Osteocyte (in vitro differentiated cells): Measurements from ENCODE around the gene RECQL. TPM values are rescaled to one million over a fixed set of nuclear protein-coding genes. Genes with fewer than 3 reads are reported as not detected.

Experiments used
- DNase-seq: peaks from one replicate; pipeline ENCODE4 v3.0.0; 2021; ENCODE audit warnings: mixed read lengths; ENCODE audit not compliant: unreplicated experiment; ENCODE audit errors: extremely low spot score
- H3K27ac Mint-ChIP-seq: one replicate; pipeline ENCODE4 v1.8.0; 2021; ENCODE audit warnings: mild to moderate bottlenecking, mixed read lengths; ENCODE audit not compliant: unreplicated experiment
- H3K27me3 Mint-ChIP-seq: one replicate; pipeline ENCODE4 v1.8.0; 2021; ENCODE audit warnings: mixed read lengths; ENCODE audit not compliant: unreplicated experiment
- H3K36me3 Mint-ChIP-seq: one replicate; pipeline ENCODE4 v1.8.0; 2021; ENCODE audit warnings: mixed read lengths; ENCODE audit not compliant: unreplicated experiment
- H3K4me1 Mint-ChIP-seq: one replicate; pipeline ENCODE4 v1.8.0; 2021; ENCODE audit warnings: mixed read lengths; ENCODE audit not compliant: unreplicated experiment
- H3K4me3 Mint-ChIP-seq: one replicate; pipeline ENCODE4 v1.8.0; 2021; ENCODE audit warnings: mild to moderate bottlenecking, moderate library complexity, mixed read lengths; ENCODE audit not compliant: unreplicated experiment
- H3K9me3 Mint-ChIP-seq: one replicate; pipeline ENCODE4 v1.8.0; 2021; ENCODE audit warnings: mixed read lengths; ENCODE audit not compliant: unreplicated experiment
- CTCF ChIP-seq: fragments of 200-600 bp; sonication (generic); IDR thresholded peaks from 2 replicates; pipeline ENCODE4 v1.5.0; 2021; ENCODE audit warnings: antibody characterized with exemption, mild to moderate bottlenecking, moderate library complexity
- total RNA-seq: library from RNA; stranded (reverse); gene quantifications from 2 replicates; pipeline ENCODE4 v1.2.1, GENCODE V29; 2021

RECQL gene
- total RNA-seq, 1 donor from 2014 or later: 40.7 TPM

GRCh38 chr12:21507849-21508248, 6.4 kb upstream of the RECQL start:
- Mint-ChIP-seq H3K27me3 (no peaks in the 10 kb centered on the region), H3K27ac (no peak overlapping the region), H3K4me3 (no peak overlapping the region), H3K4me1 (peaks cover 28% of the 10 kb centered on the region), H3K36me3 (peaks cover 27% of the 10 kb centered on the region), H3K9me3 (no peaks in the 10 kb centered on the region)
- no peak for TF ChIP-seq CTCF
- no peak for DNase-seq

GRCh38 chr12:21505888-21506287, 4.5 kb upstream of the RECQL start:
- Mint-ChIP-seq H3K27ac (no peak overlapping the region), H3K9me3 (no peaks in the 10 kb centered on the region), H3K4me1 (peaks cover 33% of the 10 kb centered on the region), H3K27me3 (no peaks in the 10 kb centered on the region), H3K36me3 (peaks cover 23% of the 10 kb centered on the region), H3K4me3 (no peak overlapping the region)
- no peak for DNase-seq
- TF ChIP-seq CTCF: no peak

- Mint-ChIP-seq H3K27ac (no peak overlapping the region), H3K36me3 (peaks cover 7% of the 10 kb centered on the region), H3K4me3 (no peak overlapping the region), H3K4me1 (peaks cover 33% of the 10 kb centered on the region), H3K27me3 (no peaks in the 10 kb centered on the region), H3K9me3 (no peaks in the 10 kb centered on the region)
- no peak for DNase-seq
- no peak for TF ChIP-seq CTCF
These were observed 1.4 kb upstream of the RECQL start for GRCh38 chr12:21502872-21503271.

- Mint-ChIP-seq H3K9me3 (no peaks in the 10 kb centered on the region), H3K27me3 (no peaks in the 10 kb centered on the region), H3K4me3 (no peak overlapping the region), H3K27ac (no peak overlapping the region), H3K4me1 (peaks cover 33% of the 10 kb centered on the region), H3K36me3 (peaks cover 13% of the 10 kb centered on the region)
- TF ChIP-seq CTCF: no peak
- no peak for DNase-seq
These were observed 695 bp upstream of the RECQL start for GRCh38 chr12:21502164-21502496.

- no peak for DNase-seq
- Mint-ChIP-seq H3K36me3 (peaks cover 17% of the 10 kb centered on the region), H3K4me1 (peaks cover 31% of the 10 kb centered on the region), H3K27ac (no peak overlapping the region), H3K9me3 (no peaks in the 10 kb centered on the region), H3K4me3 (no peak overlapping the region), H3K27me3 (no peaks in the 10 kb centered on the region)
- TF ChIP-seq CTCF: no peak
These were observed 613 bp downstream of the RECQL start for GRCh38 chr12:21500786-21501257.
